Activated T-helper 17 cell treated with anti-CD3 and anti-CD28 coated beads, Interleukin-2, amount 50 U/mL, for 72 hours (primary cell): ENCODE results near the gene FOXF1. TPM values are rescaled to one million over a fixed set of nuclear protein-coding genes. Genes with fewer than 3 reads are reported as not detected.

Experiments used
- ATAC-seq: fragments of 150-1000 bp; cut with Tn5 transposase; replicated peaks from 2 replicates; pipeline ENCODE4 v1.10.0; 2021; ENCODE audit warnings: mild to moderate bottlenecking, moderate library complexity
- H3K27ac Mint-ChIP-seq: one replicate; pipeline ENCODE4 v1.8.0; 2022; ENCODE audit warnings: mixed read lengths
- H3K27me3 Mint-ChIP-seq: one replicate; pipeline ENCODE4 v1.8.0; 2022; ENCODE audit warnings: mixed read lengths
- H3K36me3 Mint-ChIP-seq: one replicate; pipeline ENCODE4 v1.8.0; 2022; ENCODE audit warnings: low read depth, mild to moderate bottlenecking, mixed read lengths
- H3K4me1 Mint-ChIP-seq: one replicate; pipeline ENCODE4 v1.8.0; 2022; ENCODE audit warnings: mixed read lengths
- H3K4me3 Mint-ChIP-seq: one replicate; pipeline ENCODE4 v1.8.0; 2022; ENCODE audit warnings: mild to moderate bottlenecking, mixed read lengths
- H3K9me3 Mint-ChIP-seq: one replicate; pipeline ENCODE4 v1.8.0; 2022; ENCODE audit warnings: mixed read lengths
- total RNA-seq, 2 donors: library from RNA; stranded (reverse); gene quantifications; one replicate each; pipeline ENCODE4 v1.2.3, GENCODE V29; 2022

Gene FOXF1
- total RNA-seq, 2 donors from 2014 or later: not detected

- H3K4me1 Mint-ChIP-seq: no peaks in the 10 kb centered on the region
- H3K36me3 Mint-ChIP-seq: no peaks in the 10 kb centered on the region
- H3K27me3 Mint-ChIP-seq: peaks cover 4% of the 10 kb centered on the region
- H3K4me3 Mint-ChIP-seq: no peak overlapping the region
- H3K9me3 Mint-ChIP-seq: no peaks in the 10 kb centered on the region
- H3K27ac Mint-ChIP-seq: no peak overlapping the region
- ATAC-seq: no peak
Measured at GRCh38 chr16:86524029-86524428, 13.7 kb downstream of the FOXF1 start.

GRCh38 chr16:86525696-86526095 is 15.4 kb downstream of the FOXF1 start:
- Mint-ChIP-seq H3K36me3 (no peaks in the 10 kb centered on the region), H3K9me3 (no peaks in the 10 kb centered on the region), H3K4me1 (no peaks in the 10 kb centered on the region), H3K27me3 (no peaks in the 10 kb centered on the region), H3K4me3 (no peak overlapping the region), H3K27ac (no peak overlapping the region)
- no peak for ATAC-seq

GRCh38 chr16:86527366-86527765 is 17.0 kb downstream of the FOXF1 start:
- no peaks in the 10 kb centered on the region for H3K4me1 Mint-ChIP-seq
- no peaks in the 10 kb centered on the region for H3K9me3 Mint-ChIP-seq
- no peaks in the 10 kb centered on the region for H3K27me3 Mint-ChIP-seq
- no peak overlapping the region for H3K27ac Mint-ChIP-seq
- no peak for ATAC-seq
- H3K36me3 Mint-ChIP-seq: no peaks in the 10 kb centered on the region
- no peak overlapping the region for H3K4me3 Mint-ChIP-seq

GRCh38 chr16:86528061-86528929 is 18.0 kb downstream of the FOXF1 start:
- no peaks in the 10 kb centered on the region for H3K4me1 Mint-ChIP-seq
- H3K27me3 Mint-ChIP-seq: no peaks in the 10 kb centered on the region
- no peaks in the 10 kb centered on the region for H3K36me3 Mint-ChIP-seq

GRCh38 chr16:86529160-86529559 is 18.8 kb downstream of the FOXF1 start:
- Mint-ChIP-seq H3K4me1 (no peaks in the 10 kb centered on the region), H3K27me3 (no peaks in the 10 kb centered on the region), H3K9me3 (no peaks in the 10 kb centered on the region), H3K4me3 (no peak overlapping the region), H3K36me3 (peaks cover 5% of the 10 kb centered on the region), H3K27ac (no peak overlapping the region)
- ATAC-seq: no peak

More at GRCh38 chr16:86528061-86528929, 18.0 kb downstream of the FOXF1 start:
- no peak overlapping the region for H3K27ac Mint-ChIP-seq
- no peak overlapping the region for H3K4me3 Mint-ChIP-seq
- H3K9me3 Mint-ChIP-seq: no peaks in the 10 kb centered on the region
- ATAC-seq: no peak

GRCh38 chr16:86530251-86531190 is 20.2 kb downstream of the FOXF1 start:
- H3K36me3 Mint-ChIP-seq: peaks cover 8% of the 10 kb centered on the region
- no peaks in the 10 kb centered on the region for H3K9me3 Mint-ChIP-seq
- ATAC-seq: no peak
- H3K4me1 Mint-ChIP-seq: no peaks in the 10 kb centered on the region
- H3K4me3 Mint-ChIP-seq: no peak overlapping the region
- H3K27me3 Mint-ChIP-seq: no peaks in the 10 kb centered on the region
- no peak overlapping the region for H3K27ac Mint-ChIP-seq

- Mint-ChIP-seq H3K36me3 (peaks cover 14% of the 10 kb centered on the region), H3K4me1 (no peaks in the 10 kb centered on the region), H3K4me3 (no peak overlapping the region), H3K27me3 (no peaks in the 10 kb centered on the region), H3K27ac (no peak overlapping the region), H3K9me3 (no peaks in the 10 kb centered on the region)
- no peak for ATAC-seq
Measured at GRCh38 chr16:86531191-86531545, 20.8 kb downstream of the FOXF1 start.

- H3K27ac Mint-ChIP-seq: no peak overlapping the region
- peaks cover 21% of the 10 kb centered on the region for H3K36me3 Mint-ChIP-seq
- no peaks in the 10 kb centered on the region for H3K4me1 Mint-ChIP-seq
- H3K9me3 Mint-ChIP-seq: no peaks in the 10 kb centered on the region
- no peak overlapping the region for H3K4me3 Mint-ChIP-seq
- no peaks in the 10 kb centered on the region for H3K27me3 Mint-ChIP-seq
- ATAC-seq: no peak
Measured at GRCh38 chr16:86531641-86532525, 21.6 kb downstream of the FOXF1 start.

- Mint-ChIP-seq H3K27ac (no peak overlapping the region), H3K4me1 (no peaks in the 10 kb centered on the region), H3K4me3 (no peak overlapping the region), H3K27me3 (no peaks in the 10 kb centered on the region), H3K36me3 (peaks cover 27% of the 10 kb centered on the region), H3K9me3 (no peaks in the 10 kb centered on the region)
- ATAC-seq: no peak
Measured at GRCh38 chr16:86532526-86532815, 22.1 kb downstream of the FOXF1 start.

GRCh38 chr16:86533076-86533475 is 22.7 kb downstream of the FOXF1 start:
- Mint-ChIP-seq H3K36me3 (peaks cover 30% of the 10 kb centered on the region), H3K9me3 (no peaks in the 10 kb centered on the region)

GRCh38 chr16:86533767-86534351 is 23.5 kb downstream of the FOXF1 start:
- Mint-ChIP-seq H3K36me3 (peaks cover 37% of the 10 kb centered on the region), H3K4me3 (no peak overlapping the region), H3K27ac (no peak overlapping the region), H3K9me3 (no peaks in the 10 kb centered on the region), H3K4me1 (no peaks in the 10 kb centered on the region), H3K27me3 (no peaks in the 10 kb centered on the region)
- no peak for ATAC-seq

More at GRCh38 chr16:86533076-86533475, 22.7 kb downstream of the FOXF1 start:
- ATAC-seq: no peak
- Mint-ChIP-seq H3K27me3 (no peaks in the 10 kb centered on the region), H3K4me3 (no peak overlapping the region), H3K27ac (no peak overlapping the region), H3K4me1 (no peaks in the 10 kb centered on the region)

GRCh38 chr16:86534779-86535615 is 24.7 kb downstream of the FOXF1 start:
- Mint-ChIP-seq H3K27me3 (no peaks in the 10 kb centered on the region), H3K4me3 (no peak overlapping the region), H3K36me3 (peaks cover 49% of the 10 kb centered on the region), H3K9me3 (no peaks in the 10 kb centered on the region), H3K27ac (no peak overlapping the region), H3K4me1 (no peaks in the 10 kb centered on the region)
- no peak for ATAC-seq

GRCh38 chr16:86536621-86537020 is 26.3 kb downstream of the FOXF1 start:
- Mint-ChIP-seq H3K27ac (no peak overlapping the region), H3K36me3 (peaks cover 65% of the 10 kb centered on the region), H3K27me3 (no peaks in the 10 kb centered on the region), H3K9me3 (no peaks in the 10 kb centered on the region), H3K4me3 (no peak overlapping the region), H3K4me1 (no peaks in the 10 kb centered on the region)
- ATAC-seq: no peak
